ENCODE data around the gene NNT. TPM values are rescaled to one million over a fixed set of nuclear protein-coding genes. Genes with fewer than 3 reads are reported as not detected.

NNT gene
- total RNA-seq, 1 experiment from 2014 or later, result 112 TPM

DNA sequence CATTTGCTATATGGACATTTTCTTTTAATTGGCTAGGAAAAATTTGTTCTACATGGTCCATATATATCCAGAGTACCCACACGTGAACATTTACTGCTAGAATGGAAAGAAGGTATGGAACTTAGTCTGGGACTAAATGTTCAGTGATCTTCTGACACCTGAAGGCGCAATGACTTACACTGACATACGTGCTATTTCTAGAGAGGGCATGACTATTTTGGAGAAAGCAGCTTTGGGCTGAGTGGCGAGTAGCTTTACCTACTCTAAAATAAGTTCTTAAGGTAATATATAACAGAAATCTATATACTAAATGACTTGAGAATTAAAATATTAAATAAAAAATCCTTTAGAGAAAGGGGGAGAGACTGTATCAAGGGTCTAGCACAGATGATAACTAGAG lies 10.4 kb downstream of the NNT start:
- Histone ChIP-seq H3K4me1 (replicated peaks; ENCODE audit: insufficient read depth) (no peaks in the 10 kb centered on the region), H3K4me3 (no peak overlapping the region), H2AFZ (no peak overlapping the region), H3K4me2 (no peak overlapping the region), H3K9me2 (ENCODE audit: insufficient read depth) (no peaks in the 10 kb centered on the region), H3K27me3 (ENCODE audit: insufficient read depth, low read depth) (no peaks in the 10 kb centered on the region), H3K36me3 (ENCODE audit: low read depth) (no peaks in the 10 kb centered on the region; the same call in 1 of the 2 replicates), H3F3A (ENCODE audit: insufficient read depth, low read depth) (no peaks in the 10 kb centered on the region), H3K79me2 (ENCODE audit: low read depth) (no peaks in the 10 kb centered on the region), H3K9me3 (ENCODE audit: insufficient read depth, low read depth) (no peaks in the 10 kb centered on the region), H4K20me1 (ENCODE audit: insufficient read depth) (no peaks in the 10 kb centered on the region), H3K27ac (no peak overlapping the region)
- ChIA-PET POLR2A (ENCODE audit: unreplicated experiment) (no interaction called here), CTCF (no interaction called here)
- DNase-seq, result no peak
- no TSS peak for BruUV-seq (replicated peaks)
- TF ChIP-seq EZH2 (IDR thresholded peaks at IDR 0.05; ENCODE audit: low read depth) (no peak), CTCF (conservative IDR thresholded peaks at IDR 0.05) (no peak)
- intact Hi-C loops (cut with micrococcal nuclease; ENCODE audit: unreplicated experiment), result no loop called here

- no peak overlapping the region for H3K27ac ChIP-seq
- no peaks in the 10 kb centered on the region for H3K27me3 ChIP-seq (ENCODE audit: insufficient read depth, low read depth)
- TF ChIP-seq EZH2 (IDR thresholded peaks at IDR 0.05; ENCODE audit: low read depth) (no peak), CTCF (conservative IDR thresholded peaks at IDR 0.05) (no peak)
- ChIA-PET POLR2A (ENCODE audit: unreplicated experiment) (no interaction called here), CTCF (no interaction called here)
- no peaks in the 10 kb centered on the region for H4K20me1 ChIP-seq (ENCODE audit: insufficient read depth)
- H3K9me2 ChIP-seq (ENCODE audit: insufficient read depth), result no peaks in the 10 kb centered on the region
- H3K4me1 ChIP-seq (replicated peaks; ENCODE audit: insufficient read depth), result no peaks in the 10 kb centered on the region
- no peak overlapping the region for H3K4me2 ChIP-seq
- no peaks in the 10 kb centered on the region for H3K36me3 ChIP-seq (ENCODE audit: low read depth)
- no peak overlapping the region for H3K4me3 ChIP-seq
- no peaks in the 10 kb centered on the region for H3K9me3 ChIP-seq (ENCODE audit: insufficient read depth, low read depth)
- BruUV-seq (replicated peaks), result no TSS peak
- intact Hi-C loops (cut with micrococcal nuclease; ENCODE audit: unreplicated experiment), result no loop called here
- no peaks in the 10 kb centered on the region for H3K79me2 ChIP-seq (ENCODE audit: low read depth)
- DNase-seq, result no peak
- H2AFZ ChIP-seq, result no peak overlapping the region
- no peaks in the 10 kb centered on the region for H3F3A ChIP-seq (ENCODE audit: insufficient read depth, low read depth)
These were observed 12.6 kb downstream of the NNT start for GRCh38 chr5:43615445-43616184.

GRCh38 chr5:43616535-43616934 lies 13.6 kb downstream of the NNT start:
- H3K4me2 ChIP-seq, result no peak overlapping the region
- no peaks in the 10 kb centered on the region for H3F3A ChIP-seq (ENCODE audit: insufficient read depth, low read depth)
- no peaks in the 10 kb centered on the region for H3K36me3 ChIP-seq (ENCODE audit: low read depth)
- ChIA-PET POLR2A (ENCODE audit: unreplicated experiment) (no interaction called here), CTCF (no interaction called here)
- H4K20me1 ChIP-seq (ENCODE audit: insufficient read depth), result no peaks in the 10 kb centered on the region
- TF ChIP-seq CTCF (conservative IDR thresholded peaks at IDR 0.05) (no peak), EZH2 (IDR thresholded peaks at IDR 0.05; ENCODE audit: low read depth) (no peak)
- no peak overlapping the region for H2AFZ ChIP-seq
- H3K4me3 ChIP-seq, result no peak overlapping the region
- no TSS peak for BruUV-seq (replicated peaks)
- no peaks in the 10 kb centered on the region for H3K4me1 ChIP-seq (replicated peaks; ENCODE audit: insufficient read depth)
- H3K9me3 ChIP-seq (ENCODE audit: insufficient read depth, low read depth), result no peaks in the 10 kb centered on the region
- H3K79me2 ChIP-seq (ENCODE audit: low read depth), result no peaks in the 10 kb centered on the region
- H3K27me3 ChIP-seq (ENCODE audit: insufficient read depth, low read depth), result no peaks in the 10 kb centered on the region
- no peaks in the 10 kb centered on the region for H3K9me2 ChIP-seq (ENCODE audit: insufficient read depth)
- no peak for DNase-seq
- no peak overlapping the region for H3K27ac ChIP-seq
- intact Hi-C loops (cut with micrococcal nuclease; ENCODE audit: unreplicated experiment), result no loop called here

All from PC-9 (cell line).